Lower leg skin (tissue), 3 donors: ENCODE data around the gene OXNAD1.

ENCODE experiments used
- CTCF ChIP-seq, 3 donors: fragments of 450-650 bp; IDR thresholded peaks; one replicate each; pipeline ENCODE4 v1.5.1; 2016; ENCODE audit warnings: antibody characterized with exemption in 3 of 3, mild to moderate bottlenecking in 3 of 3, moderate library complexity in 2 of 3
- POLR2A ChIP-seq, 2 donors: fragments of 450-650 bp; IDR thresholded peaks; one replicate each; pipeline ENCODE4 v1.6.1; 2016 to 2017; ENCODE audit warnings: antibody characterized with exemption in 2 of 2, mild to moderate bottlenecking in 1 of 2, moderate library complexity in 1 of 2

GRCh38 chr3:16288664-16289063 is 23.7 kb downstream of the OXNAD1 start:
- TF ChIP-seq CTCF (IDR thresholded peaks at IDR 0.05) (no peak), POLR2A (IDR thresholded peaks at IDR 0.05) (no peak)
